ENCODE measurements around the gene EPB42. TPM values are rescaled to one million over a fixed set of nuclear protein-coding genes. Genes with fewer than 3 reads are reported as not detected.
A peak's percentile ranks its signal among the peaks of the same experiment; 100 is the strongest.

EPB42 gene
- total RNA-seq, 2 experiments from 2014 or later: not detected

DNA sequence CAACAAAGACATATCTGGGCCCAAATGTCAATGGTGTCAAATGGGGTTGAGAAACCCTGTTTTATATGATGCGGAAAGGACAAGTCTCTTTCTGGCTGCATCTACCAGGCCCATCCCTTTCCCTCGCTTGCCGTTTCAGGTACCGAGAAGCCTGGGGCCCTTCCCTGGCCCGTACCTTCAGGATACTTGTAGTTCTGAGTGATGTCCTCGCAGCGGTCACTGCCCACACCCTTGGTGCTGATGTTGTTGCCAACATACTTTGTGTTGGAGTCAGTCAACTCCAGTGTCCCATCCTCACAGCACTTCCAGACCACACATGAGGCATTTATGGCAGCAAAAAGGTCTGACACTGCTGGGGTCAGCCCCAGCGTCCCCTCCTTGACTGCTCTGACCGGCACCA, 13.8 kb downstream of the EPB42 start:
- no peaks in the 10 kb centered on the region for H3K36me3 ChIP-seq (ENCODE audit: insufficient read depth, low read length)
- Mint-ChIP-seq H3K27ac (no peak overlapping the region), H3K4me1 (ENCODE audit: low read depth) (peaks cover 6% of the 10 kb centered on the region), H3K27me3 (peaks cover 10% of the 10 kb centered on the region), H3K4me3 (no peak overlapping the region), H3K36me3 (ENCODE audit: low read depth) (no peaks in the 10 kb centered on the region), H3K9me3 (no peaks in the 10 kb centered on the region)
- intact Hi-C loops (cut with DNase I, micrococcal nuclease): no loop called here
- peaks cover 3 to 13% of the 10 kb centered on the region in 2 experiments for H3K27me3 ChIP-seq (ENCODE audit: control insufficient read depth in 1 of 2, insufficient read depth in 2 of 2, low read length in 2 of 2)
- ChIA-PET POLR2A (no interaction called here), CTCF (no interaction called here)
- TF ChIP-seq CTCF (IDR thresholded peaks at IDR 0.05): no peak
- no peaks in the 10 kb centered on the region for H3K9me3 ChIP-seq (ENCODE audit: control insufficient read depth in 1 of 2, insufficient read depth in 1 of 2, low read length in 2 of 2)
- H3K4me1 ChIP-seq (ENCODE audit: insufficient read depth, low read length): peaks cover 3% of the 10 kb centered on the region
- DNase-seq (no peak), ATAC-seq (ENCODE audit: poor library complexity) (no peak)
- no peak overlapping the region for H3K27ac ChIP-seq (ENCODE audit: low read depth in 1 of 2, low read length in 2 of 2)
- no peak overlapping the region for H3K4me3 ChIP-seq (ENCODE audit: low read length)

DNA sequence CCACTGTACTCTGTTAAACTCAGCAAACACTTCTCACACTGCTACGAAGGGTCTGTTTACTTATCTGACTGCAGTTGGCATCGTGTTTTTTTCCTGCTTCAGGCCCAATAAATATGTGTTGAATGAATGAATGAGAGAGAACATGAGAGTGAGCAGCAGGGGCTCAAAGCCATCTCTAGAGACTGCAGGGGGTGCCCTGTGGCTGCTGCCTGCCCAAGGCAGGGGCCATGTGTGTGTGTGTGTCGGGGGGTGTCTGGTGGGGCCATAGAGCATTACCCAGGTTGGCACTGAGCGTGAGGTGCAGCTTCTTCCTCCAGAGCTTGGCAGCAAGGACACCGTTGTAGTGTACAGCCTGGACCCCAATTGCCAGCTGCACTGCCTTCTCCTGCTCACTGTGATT, 14.8 kb downstream of the EPB42 start:
- no peaks in the 10 kb centered on the region for H3K36me3 ChIP-seq (ENCODE audit: insufficient read depth, low read length)
- H3K4me1 Mint-ChIP-seq (ENCODE audit: low read depth): peaks cover 6% of the 10 kb centered on the region
- intact Hi-C loops (cut with DNase I, micrococcal nuclease): no loop called here
- no peak overlapping the region for H3K4me3 ChIP-seq (ENCODE audit: low read length)
- H3K9me3 ChIP-seq (ENCODE audit: control insufficient read depth in 1 of 2, insufficient read depth in 1 of 2, low read length in 2 of 2): no peaks in the 10 kb centered on the region
- no peak for DNase-seq
- H3K36me3 Mint-ChIP-seq (ENCODE audit: low read depth): no peaks in the 10 kb centered on the region
- H3K27ac Mint-ChIP-seq: no peak overlapping the region
- TF ChIP-seq CTCF (IDR thresholded peaks at IDR 0.05): no peak
- peaks cover 3% of the 10 kb centered on the region for H3K4me1 ChIP-seq (ENCODE audit: insufficient read depth, low read length)
- ChIA-PET POLR2A (no interaction called here), CTCF (no interaction called here)
- H3K27me3 Mint-ChIP-seq: peaks cover 10% of the 10 kb centered on the region
- ATAC-seq (ENCODE audit: poor library complexity): no peak
- H3K4me3 Mint-ChIP-seq: no peak overlapping the region
- H3K27ac ChIP-seq (ENCODE audit: low read depth in 1 of 2, low read length in 2 of 2): no peak overlapping the region
- H3K9me3 Mint-ChIP-seq: no peaks in the 10 kb centered on the region
- peaks cover 3 to 13% of the 10 kb centered on the region in 2 experiments for H3K27me3 ChIP-seq (ENCODE audit: control insufficient read depth in 1 of 2, insufficient read depth in 2 of 2, low read length in 2 of 2)

- Mint-ChIP-seq H3K9me3 (no peaks in the 10 kb centered on the region), H3K27me3 (peaks cover 7% of the 10 kb centered on the region), H3K27ac (no peak overlapping the region), H3K4me3 (no peak overlapping the region), H3K4me1 (ENCODE audit: low read depth) (peaks cover 6% of the 10 kb centered on the region), H3K36me3 (ENCODE audit: low read depth) (peaks cover 6% of the 10 kb centered on the region)
- ChIA-PET POLR2A (interaction anchor here (0.6 kb wide), 1 partner anchor 25 kb away, joined by 3 read pairs; no protein-coding TSS in a partner anchor), CTCF (interaction anchor here (0.6 to 1.4 kb wide), 6 partner anchors 8 to 1268 kb away, joined by 3 to 5 read pairs (median 3); no protein-coding TSS in a partner anchor)
- Histone ChIP-seq H3K4me3 (ENCODE audit: low read length) (no peak overlapping the region), H3K36me3 (ENCODE audit: insufficient read depth, low read length) (no peaks in the 10 kb centered on the region), H3K4me1 (ENCODE audit: insufficient read depth, low read length) (peaks cover 3% of the 10 kb centered on the region), H3K27ac (ENCODE audit: low read depth in 1 of 2, low read length in 2 of 2) (no peak overlapping the region), H3K9me3 (ENCODE audit: control insufficient read depth in 1 of 2, insufficient read depth in 1 of 2, low read length in 2 of 2) (no peaks in the 10 kb centered on the region), H3K27me3 (ENCODE audit: control insufficient read depth in 1 of 2, insufficient read depth in 2 of 2, low read length in 2 of 2) (peaks cover 3 to 8% of the 10 kb centered on the region in 2 experiments)
- DNase-seq: peak in 13 of 14 experiments; percentile 24 to 71 (median 37)
- intact Hi-C loops (cut with DNase I, micrococcal nuclease): loop anchor here in 1 of 2 experiments (1.0 kb wide), 1 partner anchor 500 kb away; no protein-coding TSS in a partner anchor
- peak; percentile 58 for TF ChIP-seq CTCF (IDR thresholded peaks at IDR 0.05)
- peak; percentile 56 for ATAC-seq (ENCODE audit: poor library complexity)
These were observed 16.6 kb downstream of the EPB42 start for GRCh38 chr15:43204016-43204901.

All from CD4-positive, alpha-beta T cell (primary cell).